ENCODE results near the gene PRKACA. TPM values are rescaled to one million over a fixed set of nuclear protein-coding genes. Genes with fewer than 3 reads are reported as not detected.

The PRKACA gene
- total RNA-seq, 1 donor from 2014 or later: 87.1 TPM

DNA sequence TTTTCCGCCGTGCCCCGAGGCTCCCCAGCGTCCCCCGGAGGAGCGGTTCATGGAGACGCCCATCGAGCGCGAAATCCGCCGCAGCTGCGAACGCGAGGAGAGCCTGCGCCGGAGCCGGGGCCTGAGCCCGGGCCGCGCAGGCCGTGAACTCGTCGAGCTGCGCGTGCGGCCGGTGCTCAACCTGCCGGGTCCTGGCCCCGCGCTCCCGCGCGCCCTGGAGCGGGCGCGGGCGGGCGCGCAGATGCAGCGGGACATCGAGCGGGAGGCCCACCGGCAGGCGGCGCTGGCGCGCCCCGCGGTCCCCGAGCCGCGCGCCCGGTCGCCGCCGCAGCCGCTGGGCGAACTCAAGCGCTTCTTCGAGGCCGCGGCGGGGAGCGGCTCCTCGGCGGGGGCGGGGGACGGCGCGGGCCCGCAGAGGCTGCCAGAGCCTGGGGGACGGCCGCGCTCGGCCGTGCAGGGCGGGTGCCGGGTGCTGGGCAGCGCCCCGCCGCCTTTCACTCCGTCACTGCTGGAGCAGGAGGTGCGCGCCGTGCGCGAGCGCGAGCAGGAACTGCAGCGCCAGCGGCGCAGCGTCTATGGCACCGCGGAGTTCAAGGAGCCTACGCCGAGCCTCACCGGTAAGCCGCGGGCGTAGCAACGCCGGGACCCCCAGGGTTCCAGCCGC, 44.2 kb downstream of the PRKACA start:
- peak; percentile 57 to 73 for ATAC-seq
- Histone ChIP-seq H3K27me3 (ENCODE audit: low read depth) (no peaks in the 10 kb centered on the region), H3K4me1 (peaks cover 38% of the 10 kb centered on the region), H3K27ac (peak overlapping the region; percentile 92), H3K36me3 (no peaks in the 10 kb centered on the region), H3K4me3 (peak overlapping the region; percentile 86), H3K9me3 (no peaks in the 10 kb centered on the region)
- intact Hi-C loops (cut with DNase I): no loop called here
- TF ChIP-seq, protein P1, sequence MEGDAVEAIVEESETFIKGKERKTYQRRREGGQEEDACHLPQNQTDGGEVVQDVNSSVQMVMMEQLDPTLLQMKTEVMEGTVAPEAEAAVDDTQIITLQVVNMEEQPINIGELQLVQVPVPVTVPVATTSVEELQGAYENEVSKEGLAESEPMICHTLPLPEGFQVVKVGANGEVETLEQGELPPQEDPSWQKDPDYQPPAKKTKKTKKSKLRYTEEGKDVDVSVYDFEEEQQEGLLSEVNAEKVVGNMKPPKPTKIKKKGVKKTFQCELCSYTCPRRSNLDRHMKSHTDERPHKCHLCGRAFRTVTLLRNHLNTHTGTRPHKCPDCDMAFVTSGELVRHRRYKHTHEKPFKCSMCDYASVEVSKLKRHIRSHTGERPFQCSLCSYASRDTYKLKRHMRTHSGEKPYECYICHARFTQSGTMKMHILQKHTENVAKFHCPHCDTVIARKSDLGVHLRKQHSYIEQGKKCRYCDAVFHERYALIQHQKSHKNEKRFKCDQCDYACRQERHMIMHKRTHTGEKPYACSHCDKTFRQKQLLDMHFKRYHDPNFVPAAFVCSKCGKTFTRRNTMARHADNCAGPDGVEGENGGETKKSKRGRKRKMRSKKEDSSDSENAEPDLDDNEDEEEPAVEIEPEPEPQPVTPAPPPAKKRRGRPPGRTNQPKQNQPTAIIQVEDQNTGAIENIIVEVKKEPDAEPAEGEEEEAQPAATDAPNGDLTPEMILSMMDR (IDR thresholded peaks at IDR 0.05): peak; percentile 29
- peak; percentile 88 for DNase-seq

DNA sequence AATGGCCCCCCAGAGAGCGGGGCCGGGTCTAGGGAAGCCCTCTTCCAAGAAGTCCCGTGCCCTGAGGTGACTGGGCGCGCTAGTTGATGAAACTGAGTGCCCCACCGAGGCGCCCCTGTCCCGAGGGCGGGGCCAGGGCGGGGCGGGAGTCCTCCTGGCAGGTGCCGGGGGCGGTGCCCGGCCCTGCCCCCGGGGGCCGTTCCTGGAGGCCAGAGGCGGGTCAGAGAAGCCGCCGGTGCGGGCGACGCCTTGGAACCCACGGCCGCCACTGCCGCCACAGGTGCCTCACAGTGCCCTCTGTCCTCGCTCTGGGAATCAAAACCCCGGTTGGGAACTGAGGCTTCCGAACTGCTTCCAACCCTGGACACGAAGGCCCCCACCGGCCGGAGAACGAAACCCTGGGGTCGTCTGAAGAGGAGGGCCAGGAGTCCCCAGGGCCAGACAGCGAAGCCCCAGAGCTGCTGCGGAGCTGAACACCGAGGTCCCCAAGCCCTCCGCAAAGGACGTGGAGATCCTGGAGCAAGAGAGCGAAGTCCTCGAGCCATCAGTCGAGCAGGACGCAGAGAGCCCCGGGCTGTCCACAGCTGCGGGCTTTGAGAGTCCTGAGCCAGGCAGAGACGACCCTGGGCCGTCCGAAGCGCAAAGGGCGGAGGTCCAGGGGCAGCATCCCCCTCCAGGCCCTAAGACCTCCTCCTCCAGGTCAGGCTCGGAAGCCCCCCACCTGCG, 44.9 kb downstream of the PRKACA start, which contains the start of gene MISP3:
TSS of gene MISP3 (plus strand) at position 252 of the 726 bp plus-strand sequence. CDS start 524 bp downstream, outside the sequence.
- Histone ChIP-seq H3K36me3 (no peaks in the 10 kb centered on the region), H3K4me1 (peaks cover 38% of the 10 kb centered on the region), H3K4me3 (peak within 1 kb of the TSS; percentile 86), H3K27me3 (ENCODE audit: low read depth) (no peaks in the 10 kb centered on the region), H3K27ac (peak within 1 kb of the TSS; percentile 92), H3K9me3 (no peaks in the 10 kb centered on the region)
- ATAC-seq: peak; percentile 81 to 86
- DNase-seq: peak; percentile 86
- intact Hi-C loops (cut with DNase I): no loop called here
- TF ChIP-seq, protein P1 (IDR thresholded peaks at IDR 0.05): no peak

DNA sequence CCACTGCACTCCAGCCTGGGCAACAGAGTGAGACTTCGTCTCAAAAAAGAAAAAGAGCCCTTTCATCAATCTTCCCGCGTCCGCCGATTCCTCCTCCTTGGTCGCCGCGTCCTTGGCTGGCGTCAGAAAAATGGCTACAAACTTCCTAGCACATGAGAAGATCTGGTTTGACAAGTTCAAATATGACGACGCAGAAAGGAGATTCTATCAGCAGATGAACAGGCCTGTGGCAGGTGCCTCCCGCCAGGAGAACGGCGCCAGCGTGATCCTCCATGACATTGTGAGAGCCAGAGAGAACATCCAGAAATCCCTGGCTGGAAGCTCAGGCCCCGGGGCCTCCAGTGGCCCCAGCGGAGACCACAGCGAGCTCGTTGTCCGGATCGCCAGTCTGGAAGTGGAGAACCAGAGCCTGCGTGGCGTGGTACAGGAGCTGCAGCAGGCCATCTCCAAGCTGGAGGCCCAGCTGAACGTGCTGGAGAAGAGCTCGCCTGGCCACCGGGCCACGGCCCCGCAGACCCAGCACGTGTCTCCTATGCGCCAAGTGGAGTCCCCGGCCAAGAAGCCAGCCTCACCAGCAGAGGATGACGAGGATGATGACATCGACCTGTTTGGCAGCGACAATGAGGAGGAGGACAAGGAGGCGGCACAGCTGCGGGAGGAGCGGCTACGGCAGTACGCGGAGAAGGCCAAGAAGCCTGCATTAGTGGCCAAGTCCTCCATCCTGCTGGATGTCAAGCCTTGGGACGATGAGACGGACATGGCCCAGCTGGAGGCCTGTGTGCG, 47.1 kb downstream of the PRKACA start:
- Histone ChIP-seq H3K9me3 (no peaks in the 10 kb centered on the region), H3K4me1 (peaks cover 36% of the 10 kb centered on the region), H3K4me3 (no peak overlapping the region), H3K27ac (no peak overlapping the region), H3K27me3 (ENCODE audit: low read depth) (no peaks in the 10 kb centered on the region), H3K36me3 (no peaks in the 10 kb centered on the region)
- TF ChIP-seq, protein P1 (IDR thresholded peaks at IDR 0.05): no peak
- no peak for DNase-seq
- intact Hi-C loops (cut with DNase I): no loop called here
- no peak for ATAC-seq

DNA sequence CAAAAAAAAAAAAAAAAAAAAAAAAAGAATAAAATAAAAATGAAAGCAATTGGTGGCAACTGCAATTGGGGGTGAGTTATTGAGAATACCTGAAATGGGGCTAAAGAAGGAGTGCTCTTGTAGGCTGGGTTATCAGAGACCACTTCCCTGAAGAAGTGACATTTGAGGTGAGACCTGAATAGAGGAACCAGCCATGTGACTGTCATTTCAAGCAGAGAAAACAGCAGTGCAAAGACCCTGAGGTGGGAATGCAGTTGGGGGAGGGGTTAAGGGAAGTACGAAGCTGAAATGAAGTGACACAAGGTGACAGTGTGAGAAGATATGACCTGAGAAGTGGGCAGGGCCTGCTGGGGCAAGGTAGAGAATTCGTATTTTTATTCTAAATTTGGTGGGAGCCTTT, 51.4 kb downstream of the PRKACA start:
- Histone ChIP-seq H3K4me1 (peaks cover under 1% of the 10 kb centered on the region), H3K9me3 (no peaks in the 10 kb centered on the region), H3K36me3 (no peaks in the 10 kb centered on the region), H3K27me3 (ENCODE audit: low read depth) (peaks cover 9% of the 10 kb centered on the region), H3K4me3 (no peak overlapping the region), H3K27ac (no peak overlapping the region)
- intact Hi-C loops (cut with DNase I): no loop called here
- ATAC-seq (no peak), DNase-seq (no peak)
- TF ChIP-seq, protein P1 (IDR thresholded peaks at IDR 0.05): no peak

DNA sequence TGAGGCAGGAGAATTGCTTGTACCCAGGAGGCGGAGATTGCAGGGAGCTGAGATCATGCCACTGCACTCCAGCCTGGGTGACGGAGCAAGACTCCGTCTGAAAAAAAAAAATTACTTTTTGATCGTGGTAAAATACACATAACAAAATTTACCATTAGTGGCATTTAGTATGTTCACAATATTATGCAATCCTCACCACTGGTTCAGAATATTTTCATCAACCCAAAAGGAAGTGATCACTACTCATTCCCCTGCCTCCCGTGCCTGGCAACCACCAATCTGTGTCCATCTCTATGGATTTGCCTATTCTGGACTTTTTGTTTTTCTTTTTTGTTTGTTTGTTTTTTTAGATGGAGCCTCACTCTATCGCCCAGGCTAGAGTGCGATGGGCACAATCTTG, 54.5 kb downstream of the PRKACA start:
- Histone ChIP-seq H3K36me3 (no peaks in the 10 kb centered on the region), H3K4me3 (no peak overlapping the region), H3K4me1 (no peaks in the 10 kb centered on the region), H3K9me3 (no peaks in the 10 kb centered on the region), H3K27me3 (ENCODE audit: low read depth) (peaks cover 27% of the 10 kb centered on the region), H3K27ac (no peak overlapping the region)
- no peak for ATAC-seq
- intact Hi-C loops (cut with DNase I): no loop called here
- DNase-seq: no peak
- TF ChIP-seq, protein P1 (IDR thresholded peaks at IDR 0.05): no peak

All from lower lobe of right lung (tissue), 2 donors.